CD1c-positive myeloid dendritic cell (primary cell): ENCODE data around the gene MAMSTR.

Source experiments
- DNase-seq: peaks from one replicate; pipeline ENCODE4 v3.0.0-alpha.2; 2016; ENCODE audit errors: extremely low spot score

MAMSTR gene

DNA sequence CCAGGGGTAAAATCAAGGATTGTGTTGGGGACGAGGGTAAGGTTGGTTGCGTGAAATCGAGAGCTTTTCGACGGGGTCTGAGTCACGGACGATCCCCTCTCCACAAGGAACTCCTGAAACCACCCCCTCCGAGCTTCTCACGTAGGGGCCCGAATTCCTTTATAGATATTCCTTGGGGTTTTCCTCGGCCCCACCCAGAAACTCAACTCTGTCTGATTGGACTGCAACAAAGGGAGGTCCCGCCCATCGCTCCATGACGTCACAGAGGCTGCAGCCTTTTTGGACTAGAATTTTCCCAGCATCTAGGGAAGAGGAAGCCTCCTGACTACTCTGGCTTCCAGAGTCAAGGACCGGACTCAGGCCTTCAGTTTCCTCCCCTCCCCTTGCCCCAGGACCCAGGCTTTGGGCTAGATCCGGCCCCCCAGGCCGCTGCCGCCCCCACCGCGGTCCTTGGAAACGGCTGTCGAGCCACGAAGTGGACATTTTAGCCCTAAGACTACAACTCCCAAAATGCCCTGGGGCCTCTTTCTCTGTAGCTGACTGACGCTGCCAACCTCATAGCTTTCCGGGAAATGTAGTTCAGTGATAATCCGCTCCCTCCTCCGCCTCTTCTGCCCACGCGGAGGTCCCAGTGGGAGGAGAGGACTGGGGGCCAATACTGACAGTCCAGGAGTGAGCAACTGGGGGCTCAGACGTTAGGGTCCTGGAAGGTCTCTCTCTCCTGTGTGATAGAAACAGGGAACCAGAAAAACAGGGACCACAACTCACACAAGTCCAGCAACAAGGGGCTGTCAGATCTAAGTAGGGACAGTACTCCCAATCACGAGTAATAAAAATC, 27.4 kb upstream of the MAMSTR start, which contains the start of gene IZUMO1:
Gene IZUMO1 (minus strand): TSS at position 172 of the 838 bp plus-strand sequence. CDS start 1,050 bp downstream, outside the sequence.
- peak; percentile 88 for DNase-seq

- DNase-seq = no peak
Measured at GRCh38 chr19:48746110-48746509, 26.6 kb upstream of the MAMSTR start.

DNA sequence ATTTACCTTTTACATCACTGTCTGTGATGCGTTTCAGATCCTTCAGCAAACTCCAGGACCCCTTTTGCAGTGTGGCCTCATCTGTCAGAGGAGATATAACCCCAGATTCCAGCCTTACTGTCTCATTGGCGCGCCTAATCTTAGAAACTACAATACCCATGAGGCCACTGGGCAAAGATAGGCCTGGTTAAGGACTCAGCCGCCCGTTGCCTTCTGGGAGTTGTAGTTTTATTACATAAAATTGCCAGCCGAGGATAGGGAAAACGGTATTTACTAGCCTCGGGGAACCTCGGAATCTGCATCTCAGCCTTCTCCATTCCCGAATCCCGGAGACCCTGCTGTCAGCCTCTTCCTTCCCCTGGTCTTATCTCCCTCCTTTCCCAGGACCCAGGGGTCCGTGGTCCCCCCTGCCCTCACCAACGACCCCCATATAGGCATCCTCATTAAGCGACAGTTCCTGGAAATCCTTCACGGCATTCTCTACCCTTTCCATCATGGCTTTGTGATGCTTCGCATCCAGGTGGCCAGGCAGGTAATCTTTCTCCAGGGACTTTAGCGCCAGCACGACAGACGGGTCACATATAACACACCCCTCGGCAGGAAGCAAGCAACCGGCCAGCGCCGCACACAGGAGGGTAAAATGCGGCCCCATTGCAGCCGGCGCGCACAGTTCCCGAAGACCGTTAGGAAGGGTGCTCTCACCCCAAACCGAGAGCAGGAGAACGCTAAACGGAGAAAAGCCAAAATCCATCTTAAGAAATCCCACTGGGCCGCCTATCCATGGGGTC, 25.9 kb upstream of the MAMSTR start:
- peak; percentile 79 for DNase-seq

DNA sequence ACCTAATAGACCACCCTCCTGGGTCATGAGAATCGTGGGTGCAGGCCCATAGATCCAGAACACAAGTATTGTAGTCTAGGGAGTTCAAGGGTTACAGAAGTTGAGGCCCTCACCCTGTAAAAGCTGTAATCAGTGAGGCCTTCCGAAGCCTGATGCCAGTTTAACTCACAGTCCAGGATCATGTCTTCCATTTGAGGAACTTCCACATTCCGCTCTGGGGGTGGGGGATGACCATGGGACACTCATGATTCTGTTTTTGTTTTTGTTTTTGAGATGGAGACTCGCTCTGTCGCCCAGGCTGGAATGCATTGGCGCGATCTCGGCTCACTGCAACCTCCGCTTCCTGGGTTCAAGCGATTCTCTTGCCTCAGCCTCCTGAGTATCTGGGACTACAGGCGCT, 22.6 kb upstream of the MAMSTR start:
- DNase-seq = peak; percentile 50

- peak; percentile 17 for DNase-seq
Measured at GRCh38 chr19:48741129-48741999, 21.8 kb upstream of the MAMSTR start.

DNA sequence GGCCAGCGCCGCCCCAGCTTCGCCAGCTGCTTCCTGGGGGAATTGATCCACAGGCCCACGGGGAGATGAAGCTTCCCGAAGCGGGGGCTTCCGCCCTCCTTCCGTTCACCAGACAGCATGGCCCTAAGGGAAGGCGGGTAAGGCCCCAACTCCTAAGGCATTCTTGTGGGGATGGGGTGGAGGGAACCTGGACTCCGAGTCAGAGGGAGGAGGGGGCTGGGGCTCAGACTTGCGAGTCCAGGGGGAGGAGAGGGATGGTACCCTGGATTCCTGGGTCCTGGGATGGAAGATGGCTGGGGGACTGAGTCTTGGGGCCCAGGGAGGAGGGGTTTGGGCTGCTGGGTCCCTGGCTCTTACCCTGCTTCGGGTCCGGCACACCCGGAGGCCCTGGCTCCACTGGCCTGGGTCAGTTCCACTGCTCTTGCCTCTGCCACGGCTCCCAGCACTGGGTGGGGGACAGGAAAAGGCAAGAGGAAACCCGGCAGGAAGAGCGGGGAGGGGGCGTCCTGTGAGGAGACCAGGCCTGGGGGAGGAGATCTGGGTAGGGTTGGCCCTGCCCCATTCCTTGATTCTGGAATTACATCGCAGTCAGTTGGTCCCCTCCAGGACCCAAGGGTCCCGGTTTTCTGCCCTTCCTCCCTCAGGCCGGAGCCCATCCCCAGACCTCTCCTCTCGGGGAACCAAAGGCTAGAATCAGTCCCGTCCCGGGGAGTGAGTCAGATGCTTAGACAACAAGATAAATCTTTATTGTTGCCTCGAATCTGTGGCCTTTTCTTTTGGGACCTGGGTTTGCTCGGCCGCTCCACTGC, 20.8 kb upstream of the MAMSTR start, which contains the start of gene RASIP1:
Gene RASIP1 (minus strand): TSS at position 447 of the 809 bp plus-strand sequence. CDS start 328 bp downstream, at position 119.
- DNase-seq = no peak

DNA sequence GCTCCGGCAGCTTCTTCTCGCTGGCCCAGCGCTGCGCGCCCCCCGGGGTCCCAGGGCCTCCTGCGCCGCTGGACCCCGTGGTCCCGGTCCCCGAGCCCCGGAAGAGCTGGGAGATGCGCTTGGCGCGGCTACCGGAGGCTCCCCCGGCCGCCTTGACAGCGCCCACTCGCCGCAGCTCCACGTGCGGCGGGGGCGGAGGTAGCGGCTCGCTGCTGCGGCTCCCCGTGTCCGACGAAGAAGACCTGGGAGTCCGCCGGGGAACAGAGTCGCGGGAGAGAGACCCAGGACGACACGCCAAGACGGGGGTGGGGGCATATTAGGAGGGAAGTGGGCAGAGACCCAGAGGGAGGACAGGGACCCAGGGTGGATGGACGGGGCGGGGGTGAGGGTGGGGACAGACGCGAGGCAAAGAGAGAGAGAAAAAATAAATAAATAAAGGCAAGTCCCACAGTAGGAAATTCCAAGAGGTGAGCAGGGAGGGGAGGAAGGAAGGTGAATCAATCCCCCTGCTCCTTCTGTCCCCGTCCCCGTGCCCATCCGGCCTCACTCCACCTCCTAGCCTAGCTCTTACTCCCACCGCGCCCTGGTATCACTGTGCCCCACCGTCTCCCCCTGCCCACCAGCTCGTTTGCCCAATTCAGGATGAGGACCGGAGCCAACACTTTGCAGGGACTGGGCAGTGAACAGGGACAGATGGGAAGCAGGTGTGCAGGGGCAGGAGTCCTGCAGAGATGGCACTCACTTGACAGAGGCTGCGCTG, 20.1 kb upstream of the MAMSTR start:
- DNase-seq = peak; percentile 14

- peak; percentile 92 for DNase-seq
Measured at GRCh38 chr19:48738557-48739403, 19.3 kb upstream of the MAMSTR start.

DNA sequence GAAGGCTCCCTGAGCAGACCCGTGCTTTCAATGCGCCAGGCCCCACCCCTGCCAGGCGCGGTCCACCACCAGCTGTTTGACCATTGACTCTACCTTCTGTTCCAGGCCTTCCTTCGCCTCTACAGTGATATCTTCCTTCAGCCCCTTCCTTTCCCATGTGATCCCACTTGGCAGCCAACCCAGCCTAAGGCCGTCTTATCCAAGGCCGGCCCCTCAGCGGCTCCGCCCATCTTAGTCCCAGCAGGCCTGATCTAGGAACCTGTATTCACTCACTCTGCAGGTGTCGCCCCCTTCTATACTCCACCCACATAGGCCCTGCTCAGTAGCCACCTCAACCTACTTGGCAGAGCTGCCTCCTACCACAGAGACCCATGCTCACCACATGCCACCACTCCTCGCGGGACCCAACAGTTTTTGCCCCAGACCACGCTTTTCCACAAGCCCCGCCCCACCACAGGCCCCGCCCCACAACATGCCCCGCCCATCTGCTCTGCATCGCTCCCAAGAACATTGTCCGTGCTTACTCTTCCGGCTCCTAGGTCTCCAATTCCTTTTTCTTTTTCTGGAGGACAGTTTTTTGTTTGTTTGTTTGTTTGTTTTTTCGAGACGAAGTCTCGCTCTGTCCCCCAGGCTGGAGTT, 18.0 kb upstream of the MAMSTR start:
- DNase-seq = no peak

- DNase-seq = no peak
Measured at GRCh38 chr19:48735031-48735615, 15.6 kb upstream of the MAMSTR start.

DNA sequence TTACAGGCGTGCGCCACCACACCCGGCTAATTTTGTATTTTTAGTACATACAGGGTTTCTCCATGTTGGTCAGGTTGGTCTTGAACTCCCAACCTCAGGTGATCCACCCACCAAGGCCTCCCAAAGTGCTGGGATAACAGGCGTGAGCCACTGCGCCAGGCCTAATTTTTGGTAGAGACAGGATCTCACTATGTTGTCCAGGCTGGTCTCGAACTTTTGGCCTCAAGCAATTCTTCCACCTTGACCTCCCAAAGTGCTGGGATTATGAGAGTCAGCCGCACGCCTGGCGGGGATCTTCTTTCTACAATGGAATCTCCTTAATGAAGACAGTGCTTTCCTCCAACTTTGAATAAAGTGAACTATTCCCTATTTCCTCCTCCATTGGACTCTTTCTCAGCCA, 15.1 kb upstream of the MAMSTR start:
- DNase-seq = no peak

- DNase-seq = no peak
Measured at GRCh38 chr19:48731452-48731851, 11.9 kb upstream of the MAMSTR start.

DNA sequence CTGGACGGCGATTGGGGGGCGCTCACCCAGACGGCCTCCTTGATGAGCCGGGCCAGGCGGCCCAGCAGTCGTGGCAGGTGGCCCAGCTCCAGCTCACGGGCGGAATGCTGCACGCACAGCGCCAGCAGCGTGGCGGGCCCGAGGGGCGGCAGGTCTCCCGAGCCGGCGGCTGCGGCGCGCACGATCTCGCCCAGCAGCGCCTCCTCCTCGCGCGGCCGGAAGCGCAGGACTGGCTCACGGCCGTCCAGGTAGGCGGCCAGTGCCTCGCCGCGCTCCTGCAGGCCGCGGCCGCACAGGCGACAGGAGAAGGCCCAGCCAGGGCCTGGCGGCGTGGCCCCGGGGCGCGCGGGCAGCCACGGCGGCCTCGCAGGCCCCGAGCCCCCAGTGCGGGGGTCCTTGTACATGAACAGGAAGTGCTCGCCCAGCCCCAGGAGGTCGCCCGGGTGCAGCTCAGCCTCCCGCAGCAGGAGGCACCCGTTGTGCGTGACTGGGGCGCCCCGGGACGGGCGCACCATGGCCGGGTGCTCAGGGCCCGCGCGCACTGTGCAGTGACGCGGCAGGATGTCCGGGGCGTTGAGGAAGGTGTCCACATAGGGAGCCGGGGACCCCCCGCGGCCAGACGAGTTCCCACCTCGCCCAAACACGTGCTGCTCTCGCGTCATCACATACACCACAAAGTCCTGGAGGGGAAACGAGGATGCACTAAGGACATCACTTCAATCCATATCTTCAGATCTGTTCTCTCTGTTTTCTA, 9.6 kb upstream of the MAMSTR start:
- DNase-seq = no peak

GRCh38 chr19:48726556-48726955, 7.0 kb upstream of the MAMSTR start:
- DNase-seq = peak; percentile 79

GRCh38 chr19:48724796-48725753, 5.5 kb upstream of the MAMSTR start:
- DNase-seq = peak; percentile 75

DNA sequence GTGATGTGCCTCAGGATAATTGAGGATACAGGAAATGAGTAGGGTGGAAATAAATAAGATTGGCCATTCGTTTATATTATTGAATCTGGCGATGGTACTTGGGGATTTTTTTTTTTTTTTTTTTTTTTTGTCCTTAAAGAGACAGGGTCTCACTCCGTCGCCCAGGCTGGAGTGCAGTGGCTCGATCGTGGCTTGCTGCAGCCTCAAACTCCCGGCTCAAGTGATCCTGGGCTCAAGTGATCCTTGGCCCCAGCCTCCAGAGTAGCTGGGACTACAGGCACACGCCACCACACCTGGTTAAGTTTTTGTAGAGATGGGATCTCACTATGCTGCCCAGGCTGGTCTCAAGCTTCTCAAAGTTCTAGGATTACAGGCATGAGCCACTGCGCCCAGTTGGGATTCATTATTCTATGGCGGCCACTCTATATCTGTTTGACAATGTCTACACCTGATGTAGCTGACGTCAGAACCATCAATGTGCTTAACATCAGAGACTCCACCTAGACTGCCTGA, 2.7 kb upstream of the MAMSTR start:
- no peak for DNase-seq
